GM12878 (cell line): ENCODE measurements around the gene KNSTRN. TPM values are rescaled to one million over a fixed set of nuclear protein-coding genes. Genes with fewer than 3 reads are reported as not detected.

Source experiments
- ATAC-seq: fragments of 200-7000 bp; cut with Tn5 transposase; 3 replicates; pipeline ENCODE4 v1.9.1; 2020; ENCODE audit warnings: mild to moderate bottlenecking, moderate library complexity
- BruUV-seq: library from RNA; stranded (reverse); fragments of 400-500 nt; replicated peaks from 2 replicates; lab custom pipeline; 2021; lab: Mats Ljungman, UMichigan
- CTCF ChIA-PET: fragments of 300-600 bp; sonication (Branson Sonifier 250); formaldehyde crosslinking; extraction: SDS; loops from one replicate; lab custom pipeline; 2021; ENCODE audit warnings: inconsistent platforms; lab: Yijun Ruan, JAX
- POLR2A ChIA-PET: fragments of 350-600 bp; formaldehyde crosslinking; extraction: SDS; loops from one replicate; lab custom pipeline; 2021; ENCODE audit warnings: inconsistent platforms; lab: Charles Lee
- RAD21 ChIA-PET: fragments of 300-600 bp; sonication (Branson Sonifier 250); formaldehyde crosslinking; loops from one replicate; lab custom pipeline; 2023; ENCODE audit warnings: antibody characterized with exemption; ENCODE audit not compliant: unreplicated experiment; lab: Charles Lee
- SMC1A ChIA-PET: fragments of 300-600 bp; sonication (Branson Sonifier 250); formaldehyde crosslinking; loops from one replicate; lab custom pipeline; 2023; ENCODE audit not compliant: unreplicated experiment, uncharacterized antibody; lab: Charles Lee
- DNase-seq: peaks from one replicate; pipeline ENCODE4 v3.0.0-alpha.2; 2011; ENCODE audit warnings: low read depth, low spot score
- FAIRE-seq: peaks from 3 replicates; lab custom pipeline; 2011; peaks lifted over from hg19 to GRCh38; lab: Jason Lieb, UNC
- H2AFZ ChIP-seq: 2 replicates; pipeline ENCODE4 v1.6.0; 2011; ENCODE audit warnings: low read depth, low read length, control low read depth; ENCODE audit not compliant: control insufficient read depth
- H3K27ac ChIP-seq: 2 replicates; pipeline ENCODE4 v1.5.1; 2011; ENCODE audit warnings: control low read depth; ENCODE audit not compliant: control insufficient read depth, insufficient read depth
- H3K27me3 ChIP-seq, 2 experiments: replicated peaks in 1 of 2; 2 replicates each; pipeline versions ENCODE4 v1.6.0 to v1.6.1; 2011; ENCODE audit warnings: low read length in 1 of 2; ENCODE audit not compliant: control insufficient read depth in 2 of 2, insufficient read depth in 2 of 2
- H3K36me3 ChIP-seq, 2 experiments: 2 replicates each; pipeline ENCODE4 v1.5.1; 2011; ENCODE audit warnings: low read length in 1 of 2; ENCODE audit not compliant: control insufficient read depth in 2 of 2, insufficient read depth in 2 of 2
- H3K4me1 ChIP-seq: 2 replicates; pipeline ENCODE4 v1.6.1; 2011; ENCODE audit warnings: mild to moderate bottlenecking, low read length, moderate library complexity, mixed read lengths; ENCODE audit not compliant: control insufficient read depth, insufficient read depth
- H3K4me2 ChIP-seq: 2 replicates; pipeline ENCODE4 v1.6.0; 2011; ENCODE audit warnings: control low read depth; ENCODE audit not compliant: control insufficient read depth, insufficient read depth
- H3K4me3 ChIP-seq: fragments of 200-600 bp; sonication (generic); 2 replicates; pipeline ENCODE4 v1.5.1; 2016
- H3K79me2 ChIP-seq: 2 replicates; pipeline ENCODE4 v1.6.0; 2011; ENCODE audit warnings: low read length; ENCODE audit not compliant: control insufficient read depth, insufficient read depth
- H3K9ac ChIP-seq: 2 replicates; pipeline ENCODE4 v1.8.0; 2011; ENCODE audit warnings: low read length, control low read depth, mixed read lengths; ENCODE audit not compliant: control insufficient read depth, insufficient read depth
- H3K9me3 ChIP-seq: replicated peaks from 3 replicates; pipeline ENCODE4 v1.5.1; 2011; ENCODE audit warnings: mild to moderate bottlenecking, low read length; ENCODE audit not compliant: control insufficient read depth, insufficient read depth
- H4K20me1 ChIP-seq: 2 replicates; pipeline ENCODE4 v1.6.0; 2011; ENCODE audit not compliant: control insufficient read depth, insufficient read depth
- BACH1 ChIP-seq: fragments of 450-650 bp; IDR thresholded peaks from 2 replicates; pipeline ENCODE4 v1.6.1; 2017; ENCODE audit warnings: mild to moderate bottlenecking, borderline replicate concordance
- CBX5 ChIP-seq: sonication (generic); IDR thresholded peaks from 2 replicates; pipeline ENCODE4 v1.6.1; 2016; ENCODE audit warnings: low read depth, moderate library complexity, mild to moderate bottlenecking, inconsistent platforms
- FOS ChIP-seq: IDR thresholded peaks from 3 replicates; pipeline ENCODE4 v1.6.1; 2011; ENCODE audit warnings: borderline replicate concordance; ENCODE audit not compliant: insufficient read length; ENCODE audit errors: extremely low read depth
- IKZF1 ChIP-seq: fragments of 450-650 bp; conservative IDR thresholded peaks from 2 replicates; pipeline ENCODE4 v1.6.1; 2017; ENCODE audit warnings: antibody characterized with exemption, mild to moderate bottlenecking
- MEF2A ChIP-seq: IDR thresholded peaks from 2 replicates; pipeline ENCODE4 v1.6.1; 2011; ENCODE audit warnings: low read depth, mild to moderate bottlenecking, low read length, moderate library complexity; ENCODE audit not compliant: insufficient read depth
- MEF2B ChIP-seq: fragments of 450-650 bp; IDR thresholded peaks from 2 replicates; pipeline ENCODE4 v1.6.1; 2018; ENCODE audit warnings: mild to moderate bottlenecking, moderate library complexity; ENCODE audit not compliant: partially characterized antibody, poor library complexity, severe bottlenecking
- PAX5 ChIP-seq: IDR thresholded peaks from 2 replicates; pipeline ENCODE4 v1.6.1; 2011; ENCODE audit warnings: low read depth, low read length, borderline replicate concordance
- SRF ChIP-seq, 2 experiments: IDR thresholded peaks; 2 replicates each; pipeline ENCODE4 v1.6.1; 2011; ENCODE audit warnings: low read depth in 2 of 2, low read length in 2 of 2, mild to moderate bottlenecking in 1 of 2, moderate library complexity in 1 of 2
- TARDBP ChIP-seq: IDR thresholded peaks from 2 replicates; pipeline ENCODE4 v1.6.1; 2016; ENCODE audit warnings: borderline replicate concordance
- ZBTB33 ChIP-seq: fragments of 450-650 bp; IDR thresholded peaks from 2 replicates; pipeline ENCODE4 v1.6.1; 2017; ENCODE audit warnings: mild to moderate bottlenecking
- WGBS: methylation state at CpG from one replicate; pipeline ENCODE4 v1.1.6; 2016; ENCODE audit warnings: low lambda C conversion rate; ENCODE audit not compliant: insufficient replicate concordance, insufficient coverage; ENCODE audit errors: missing lambda C conversion rate; 5-methylcytosine and 5-hydroxymethylcytosine counted together
- in situ Hi-C: fragments of 300-500 bp; cut with MboI; formaldehyde crosslinking; loops from 9 replicates; pipeline ENCODE4 v1.14.3; 2018; ENCODE audit warnings: mixed read lengths
- intact Hi-C: fragments of 100-400 bp; cut with micrococcal nuclease; formaldehyde crosslinking; loops from one replicate; pipeline ENCODE4 v1.14.2; 2022; ENCODE audit not compliant: unreplicated experiment
- polyA plus RNA-seq, 11 experiments: library from polyadenylated mRNA; depleted of rRNA in 4 of 11; unstranded in 6 of 11; stranded (reverse) in 5 of 11; fragments of >200 nt; fragmentation: Nextera tagmentation in 4 of 11; fragmentation: Illumina TruSeq in 1 of 11; extraction: Ambion mirVana in 4 of 11; extraction: Trizol in 1 of 11; gene quantifications; 1 replicate in 1 of 11; 2 replicates in 10 of 11; pipeline versions ENCODE4 v1.2.1 to v1.2.3, GENCODE V29; 2011 to 2016; ENCODE audit warnings: inconsistent platforms in 2 of 11, missing spikeins in 2 of 11, low read depth in 1 of 11
- total RNA-seq, 4 experiments: library from RNA; depleted of rRNA in 3 of 4; stranded (reverse); fragments of >200 nt in 3 of 4; fragmentation: Illumina TruSeq in 1 of 4; extraction: Trizol in 1 of 4; gene quantifications; 2 replicates each; pipeline versions ENCODE4 v1.2.1 to v1.2.3, GENCODE V29; 2013 to 2021
- TF ChIP-seq, protein P1 (sequence below), 3 experiments: IDR thresholded peaks in 2 of 3; conservative IDR thresholded peaks in 1 of 3; 2 replicates each; pipeline ENCODE4 v1.5.1; 2011; ENCODE audit warnings: low read depth in 3 of 3, low read length in 3 of 3, mild to moderate bottlenecking in 3 of 3, control low read depth in 2 of 3, moderate library complexity in 2 of 3, inconsistent platforms in 1 of 3, mixed read lengths in 1 of 3; ENCODE audit not compliant: control insufficient read depth in 2 of 3, insufficient read depth in 1 of 3; ENCODE audit errors: extremely low read depth in 1 of 3
- TF ChIP-seq, protein P2 (sequence below): fragments of 150-350 bp; IDR thresholded peaks from 2 replicates; pipeline ENCODE4 v1.6.1; 2014; ENCODE audit warnings: mild to moderate bottlenecking, low read depth, low read length

KNSTRN gene
- total and polyA plus RNA-seq, 10 of the 15 experiments (the other 5 are each of a cell fraction or from before 2014, with no cell fraction given): 30.3 to 72.1 (median 47.1) TPM

DNA sequence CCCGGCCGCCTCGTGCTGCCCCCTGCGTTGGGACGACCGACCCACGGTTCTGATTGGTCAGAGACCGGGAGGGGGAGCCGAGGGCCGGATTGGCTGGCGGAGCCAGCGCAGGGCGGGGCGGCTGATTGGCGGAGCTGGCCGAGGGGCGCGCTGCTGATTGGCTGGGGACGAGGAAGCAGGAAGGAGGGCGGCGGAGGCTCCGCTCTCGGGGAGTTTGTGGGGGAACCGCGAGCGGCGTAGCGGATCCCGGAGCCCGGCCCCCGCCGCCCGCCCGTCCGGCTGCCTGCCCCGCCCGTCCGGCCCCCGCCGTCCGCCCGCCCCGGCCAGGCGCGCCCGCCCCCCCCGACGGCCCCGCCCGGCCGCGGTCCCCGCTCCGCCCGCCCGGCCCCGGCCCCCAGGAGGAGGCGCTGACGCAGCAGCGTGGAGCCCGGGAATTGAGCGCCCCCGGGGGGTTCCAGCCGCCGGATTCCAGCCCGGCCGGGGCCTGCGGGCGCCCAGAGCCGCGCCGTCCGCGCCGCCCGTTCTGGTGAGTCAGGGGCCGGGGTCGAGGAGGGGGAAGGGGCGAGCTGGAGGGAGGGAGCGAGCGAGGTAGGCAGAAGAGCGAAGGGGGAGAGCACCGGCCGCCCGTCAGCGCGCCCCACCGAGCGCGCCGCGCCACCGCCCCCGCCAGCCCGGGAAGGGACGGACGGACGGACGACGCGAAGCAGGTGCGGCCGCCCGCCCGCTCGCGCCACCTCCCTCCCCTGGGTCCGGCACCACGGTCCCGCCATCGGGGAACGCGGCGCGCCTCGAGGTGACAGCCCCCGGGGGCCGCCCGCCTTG is 58.4 kb downstream of the KNSTRN start, which contains the start of gene BAHD1 (continued):
- TF ChIP-seq FOS: peak; percentile 49
- peak; percentile 82 for TF ChIP-seq IKZF1
- TF ChIP-seq, all 136 proteins: peak for 24

DNA sequence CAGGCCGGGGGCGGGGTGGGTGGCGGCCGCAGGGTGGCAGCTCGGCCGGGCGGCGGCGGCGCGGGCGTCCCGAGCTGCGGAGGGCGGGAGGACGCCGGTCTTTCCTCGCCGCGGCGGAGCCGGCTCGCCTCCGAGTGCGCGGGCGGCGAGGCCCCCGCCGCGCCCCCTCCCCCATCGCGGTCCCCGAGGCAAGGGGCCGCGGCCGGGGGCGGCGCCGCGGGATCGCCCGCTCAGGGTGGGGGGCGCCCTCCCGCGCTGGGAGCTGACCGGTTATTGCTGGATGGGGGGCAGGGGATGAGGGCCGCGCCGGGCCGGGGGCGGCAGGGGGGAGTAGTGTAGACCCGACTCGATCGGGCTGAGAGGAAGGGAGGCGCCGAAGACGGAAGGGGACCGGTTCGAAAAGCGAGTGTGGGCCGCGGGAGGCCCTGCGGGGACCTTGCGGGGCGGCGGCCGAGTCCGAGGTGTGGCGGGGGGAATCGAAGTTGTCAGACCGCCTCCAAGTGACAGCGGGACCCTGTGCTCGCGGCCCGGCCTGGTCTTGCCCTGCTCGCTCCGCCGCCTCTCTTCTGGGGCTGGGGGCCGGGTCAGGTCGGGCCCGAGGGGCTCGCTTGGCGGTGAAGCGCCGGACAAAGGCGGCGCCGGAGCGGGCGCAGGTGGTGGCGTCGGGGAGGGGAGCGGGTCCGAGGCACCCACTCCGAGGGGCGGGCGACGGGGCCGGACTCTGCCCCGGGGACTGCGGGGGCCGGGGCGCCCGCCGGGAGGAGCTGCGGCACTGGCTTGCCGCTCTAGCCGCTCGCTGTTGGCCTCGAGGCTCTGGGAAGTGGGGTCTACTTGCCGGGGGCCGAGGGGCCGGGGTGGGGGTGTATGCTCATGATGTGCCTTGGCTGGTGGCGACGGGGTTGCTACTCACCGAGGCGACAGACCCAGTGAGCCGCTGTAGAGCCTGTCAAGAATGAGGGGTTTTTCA is 59.3 kb downstream of the KNSTRN start:
- Histone ChIP-seq H3K9ac (peak overlapping the region; percentile 54), H3K27ac (no peak overlapping the region), H3K4me2 (peak overlapping the region; percentile 89), H3K79me2 (peaks cover 31% of the 10 kb centered on the region), H3K36me3 (0 out of 4 replicates have a peak, but pooled peaks cover 0 to 4% of the 10 kb centered on the region in 2 experiments), H3K27me3 (peaks cover 5 to 11% of the 10 kb centered on the region in 2 experiments), H2AFZ (no peak overlapping the region), H3K9me3 (no peaks in the 10 kb centered on the region), H3K4me1 (peaks cover 15% of the 10 kb centered on the region), H3K4me3 (peak overlapping the region; percentile 84), H4K20me1 (peaks cover 23% of the 10 kb centered on the region)
- no peak for DNase-seq
- POLR2A ChIA-PET: interaction anchor here (0.6 to 4.1 kb wide), 6 partner anchors 11 to 148 kb away, joined by 3 to 26 read pairs (median 4); partner anchors contain the start of gene CHST14
- SMC1A ChIA-PET: interaction anchor here (0.9 to 1.3 kb wide), 5 partner anchors 8 to 151 kb away, joined by 4 to 5 read pairs (median 4); no protein-coding TSS in a partner anchor
- FAIRE-seq: no peak
- CTCF ChIA-PET: interaction anchor here (0.7 to 1.6 kb wide), 6 partner anchors 9 to 156 kb away, joined by 3 to 12 read pairs (median 3); no protein-coding TSS in a partner anchor
- 0% methylated on average over 5 of the region's 119 CpGs for WGBS
- RAD21 ChIA-PET: interaction anchor here (0.6 to 1.7 kb wide), 5 partner anchors 9 to 123 kb away, joined by 3 to 9 read pairs (median 3); partner anchors contain the start of gene CCDC32
- in situ Hi-C loops (no loop called here), intact Hi-C loops (loop anchor here (10.0 kb wide), 1 partner anchor 153 kb away; the partner anchor contains the start of gene KNL1)
- no TSS peak for BruUV-seq
- ATAC-seq: peak; percentile 34
- no peak for TF ChIP-seq TARDBP
- TF ChIP-seq BACH1: peak; percentile 10; the same call in 1 of the 2 replicates
- TF ChIP-seq SRF (IDR thresholded peaks at IDR 0.05; ENCODE audit: low read depth in 2 of 2, low read length in 2 of 2): no peak
- TF ChIP-seq PAX5: no peak
- TF ChIP-seq CBX5: no peak
- TF ChIP-seq, protein P1, sequence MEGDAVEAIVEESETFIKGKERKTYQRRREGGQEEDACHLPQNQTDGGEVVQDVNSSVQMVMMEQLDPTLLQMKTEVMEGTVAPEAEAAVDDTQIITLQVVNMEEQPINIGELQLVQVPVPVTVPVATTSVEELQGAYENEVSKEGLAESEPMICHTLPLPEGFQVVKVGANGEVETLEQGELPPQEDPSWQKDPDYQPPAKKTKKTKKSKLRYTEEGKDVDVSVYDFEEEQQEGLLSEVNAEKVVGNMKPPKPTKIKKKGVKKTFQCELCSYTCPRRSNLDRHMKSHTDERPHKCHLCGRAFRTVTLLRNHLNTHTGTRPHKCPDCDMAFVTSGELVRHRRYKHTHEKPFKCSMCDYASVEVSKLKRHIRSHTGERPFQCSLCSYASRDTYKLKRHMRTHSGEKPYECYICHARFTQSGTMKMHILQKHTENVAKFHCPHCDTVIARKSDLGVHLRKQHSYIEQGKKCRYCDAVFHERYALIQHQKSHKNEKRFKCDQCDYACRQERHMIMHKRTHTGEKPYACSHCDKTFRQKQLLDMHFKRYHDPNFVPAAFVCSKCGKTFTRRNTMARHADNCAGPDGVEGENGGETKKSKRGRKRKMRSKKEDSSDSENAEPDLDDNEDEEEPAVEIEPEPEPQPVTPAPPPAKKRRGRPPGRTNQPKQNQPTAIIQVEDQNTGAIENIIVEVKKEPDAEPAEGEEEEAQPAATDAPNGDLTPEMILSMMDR (IDR thresholded peaks at IDR 0.05 in 2 of 3, conservative IDR thresholded peaks at IDR 0.05 in 1 of 3; ENCODE audit: control insufficient read depth in 2 of 3, extremely low read depth in 1 of 3, insufficient read depth in 1 of 3, low read depth in 3 of 3, low read length in 3 of 3): peak in 2 of 3 experiments; percentile 24 to 48; a peak in 3 of 6 replicates
- no peak for TF ChIP-seq ZBTB33
- TF ChIP-seq MEF2A: no peak
- no peak for TF ChIP-seq MEF2B
- TF ChIP-seq, protein P2, sequence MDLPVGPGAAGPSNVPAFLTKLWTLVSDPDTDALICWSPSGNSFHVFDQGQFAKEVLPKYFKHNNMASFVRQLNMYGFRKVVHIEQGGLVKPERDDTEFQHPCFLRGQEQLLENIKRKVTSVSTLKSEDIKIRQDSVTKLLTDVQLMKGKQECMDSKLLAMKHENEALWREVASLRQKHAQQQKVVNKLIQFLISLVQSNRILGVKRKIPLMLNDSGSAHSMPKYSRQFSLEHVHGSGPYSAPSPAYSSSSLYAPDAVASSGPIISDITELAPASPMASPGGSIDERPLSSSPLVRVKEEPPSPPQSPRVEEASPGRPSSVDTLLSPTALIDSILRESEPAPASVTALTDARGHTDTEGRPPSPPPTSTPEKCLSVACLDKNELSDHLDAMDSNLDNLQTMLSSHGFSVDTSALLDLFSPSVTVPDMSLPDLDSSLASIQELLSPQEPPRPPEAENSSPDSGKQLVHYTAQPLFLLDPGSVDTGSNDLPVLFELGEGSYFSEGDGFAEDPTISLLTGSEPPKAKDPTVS: no peak
